HG02571 (cell line): ENCODE measurements around the gene MEIS3.
"Not testable (repeated sequence)": the region's sequence is repeated elsewhere in the genome, so short reads cannot be mapped to it uniquely, and the experiment has no call there.

Experiments
- ATAC-seq: cut with Tn5 transposase; IDR thresholded peaks from one replicate; pipeline ENCODE4 v1.9.1; 2021; ENCODE audit warnings: mild to moderate bottlenecking, moderate library complexity; ENCODE audit not compliant: unreplicated experiment

MEIS3 gene

GRCh38 chr19:47365455-47365854 is 53.9 kb downstream of the MEIS3 start:
- ATAC-seq = not testable (repeated sequence)

DNA sequence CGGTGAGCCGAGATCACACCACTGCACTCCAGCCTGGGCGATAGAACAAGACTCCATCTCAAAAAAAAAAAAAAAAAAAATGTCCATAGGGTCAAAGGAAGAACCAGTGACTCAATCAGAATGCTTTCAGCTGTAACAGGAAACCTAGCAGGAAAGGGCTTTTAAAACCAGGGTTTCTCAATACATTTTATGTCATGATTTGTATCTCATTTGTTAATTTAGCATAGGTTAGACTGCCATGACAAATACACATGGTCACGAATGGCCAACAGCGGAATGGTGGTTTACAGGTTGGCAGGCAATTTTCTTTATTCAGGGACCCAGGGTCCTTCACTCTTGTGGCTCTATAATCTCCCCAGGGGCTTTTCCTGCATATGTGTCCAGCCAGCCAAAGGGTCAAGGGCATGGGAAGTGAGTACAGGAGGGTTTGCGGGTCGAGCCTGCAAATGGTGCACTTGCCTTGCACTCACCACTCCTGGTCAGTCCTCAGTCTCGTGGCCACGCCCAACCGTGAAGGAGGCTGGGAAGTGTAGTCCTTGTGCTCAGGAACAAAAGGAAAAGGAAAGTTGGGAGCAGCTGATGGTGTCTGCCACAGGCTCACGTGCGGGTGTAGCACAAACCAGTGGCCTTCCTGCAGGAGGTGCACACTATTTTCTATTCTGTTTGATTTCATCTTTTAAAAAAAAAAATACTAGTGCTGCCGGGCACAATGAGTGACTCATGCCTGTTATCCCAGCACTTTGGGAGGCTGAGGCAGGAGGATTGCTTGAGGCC is 55.4 kb downstream of the MEIS3 start:
- no peak for ATAC-seq

- ATAC-seq = no peak
These were observed 57.0 kb downstream of the MEIS3 start for GRCh38 chr19:47362321-47362720.

- ATAC-seq = no peak
These were observed 60.4 kb downstream of the MEIS3 start for GRCh38 chr19:47358936-47359335.

- no peak for ATAC-seq
These were observed 61.3 kb downstream of the MEIS3 start for GRCh38 chr19:47357788-47358680.

- ATAC-seq = no peak
These were observed 62.4 kb downstream of the MEIS3 start for GRCh38 chr19:47356900-47357299.

GRCh38 chr19:47353307-47353712 is 66.0 kb downstream of the MEIS3 start:
- no peak for ATAC-seq
